Cardiac fibroblast (primary cell): ENCODE results near the gene ATF7IP2.

ENCODE experiments used
- DNase-seq, 2 donors: peaks; one replicate each; pipeline versions ENCODE4 v3.0.0 to v3.0.0-alpha.2; 2010; ENCODE audit warnings: low read depth in 2 of 2
- H3K4me3 ChIP-seq, 2 donors: replicated peaks in 1 of 2; 1 replicate in 1 of 2; 2 replicates in 1 of 2; pipeline ENCODE4 v1.5.1; 2011; ENCODE audit warnings: low read depth in 2 of 2, low read length in 2 of 2, mild to moderate bottlenecking in 2 of 2, moderate library complexity in 1 of 2
- TF ChIP-seq, protein P1 (sequence below): IDR thresholded peaks from one replicate; pipeline ENCODE4 v1.5.1; 2011; ENCODE audit warnings: low read depth, mild to moderate bottlenecking, low read length, inconsistent platforms

ATF7IP2 gene

DNA sequence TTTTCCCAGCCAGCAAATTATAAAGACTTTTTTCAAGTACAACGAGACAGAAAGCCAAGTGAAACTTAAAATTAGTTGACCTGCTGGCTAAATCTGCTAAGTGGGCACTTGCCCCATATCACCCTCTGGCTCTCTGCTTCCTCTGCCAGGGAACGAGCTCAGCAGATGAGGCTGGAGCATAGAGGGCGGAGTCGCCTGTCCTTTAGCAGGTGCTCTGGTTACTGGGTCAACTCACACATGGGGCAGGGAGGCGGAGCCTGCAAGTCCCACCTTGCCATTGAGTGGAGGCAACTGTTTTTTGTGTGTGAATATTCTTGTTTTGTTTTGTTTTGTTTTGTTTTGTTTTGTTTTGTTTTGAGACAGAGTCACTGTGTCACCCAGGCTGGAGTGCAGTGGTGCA, 132.0 kb downstream of the ATF7IP2 start:
- no peak for DNase-seq
- TF ChIP-seq, protein P1, sequence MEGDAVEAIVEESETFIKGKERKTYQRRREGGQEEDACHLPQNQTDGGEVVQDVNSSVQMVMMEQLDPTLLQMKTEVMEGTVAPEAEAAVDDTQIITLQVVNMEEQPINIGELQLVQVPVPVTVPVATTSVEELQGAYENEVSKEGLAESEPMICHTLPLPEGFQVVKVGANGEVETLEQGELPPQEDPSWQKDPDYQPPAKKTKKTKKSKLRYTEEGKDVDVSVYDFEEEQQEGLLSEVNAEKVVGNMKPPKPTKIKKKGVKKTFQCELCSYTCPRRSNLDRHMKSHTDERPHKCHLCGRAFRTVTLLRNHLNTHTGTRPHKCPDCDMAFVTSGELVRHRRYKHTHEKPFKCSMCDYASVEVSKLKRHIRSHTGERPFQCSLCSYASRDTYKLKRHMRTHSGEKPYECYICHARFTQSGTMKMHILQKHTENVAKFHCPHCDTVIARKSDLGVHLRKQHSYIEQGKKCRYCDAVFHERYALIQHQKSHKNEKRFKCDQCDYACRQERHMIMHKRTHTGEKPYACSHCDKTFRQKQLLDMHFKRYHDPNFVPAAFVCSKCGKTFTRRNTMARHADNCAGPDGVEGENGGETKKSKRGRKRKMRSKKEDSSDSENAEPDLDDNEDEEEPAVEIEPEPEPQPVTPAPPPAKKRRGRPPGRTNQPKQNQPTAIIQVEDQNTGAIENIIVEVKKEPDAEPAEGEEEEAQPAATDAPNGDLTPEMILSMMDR, result no peak
- no peak overlapping the region for H3K4me3 ChIP-seq

DNA sequence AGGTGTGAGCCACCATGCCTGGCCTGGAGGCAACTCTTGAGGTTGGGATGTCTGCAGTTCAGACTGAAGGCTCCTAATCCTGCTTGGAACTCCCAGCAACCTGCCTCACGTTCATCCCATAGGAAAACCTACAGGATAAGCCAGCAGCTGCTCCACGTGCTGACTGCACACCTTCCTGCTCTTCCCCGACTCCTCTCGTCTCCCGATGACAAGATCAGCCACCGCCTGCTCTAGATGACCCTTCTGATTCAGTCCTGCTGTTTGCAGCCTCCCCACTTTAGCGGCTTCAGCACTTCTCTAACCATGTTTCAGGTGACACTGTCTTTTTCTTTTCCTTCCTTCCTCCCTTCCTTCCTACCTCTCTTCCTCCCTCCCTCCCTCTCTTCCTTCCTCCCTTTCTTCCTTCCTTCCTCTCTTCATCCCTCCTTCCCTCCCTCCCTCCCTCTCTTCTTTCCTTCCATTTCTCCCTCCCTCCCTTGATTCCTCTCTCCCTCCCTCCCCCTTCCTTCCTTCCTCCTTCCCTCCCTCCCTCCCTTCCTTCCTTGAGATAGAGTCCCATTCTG, 132.7 kb downstream of the ATF7IP2 start:
- no peak for DNase-seq
- no peak overlapping the region for H3K4me3 ChIP-seq
- TF ChIP-seq, protein P1, result no peak

- TF ChIP-seq, protein P1, result no peak
- no peak overlapping the region for H3K4me3 ChIP-seq
- no peak for DNase-seq
Measured at GRCh38 chr16:10519297-10519696, 133.4 kb downstream of the ATF7IP2 start.

DNA sequence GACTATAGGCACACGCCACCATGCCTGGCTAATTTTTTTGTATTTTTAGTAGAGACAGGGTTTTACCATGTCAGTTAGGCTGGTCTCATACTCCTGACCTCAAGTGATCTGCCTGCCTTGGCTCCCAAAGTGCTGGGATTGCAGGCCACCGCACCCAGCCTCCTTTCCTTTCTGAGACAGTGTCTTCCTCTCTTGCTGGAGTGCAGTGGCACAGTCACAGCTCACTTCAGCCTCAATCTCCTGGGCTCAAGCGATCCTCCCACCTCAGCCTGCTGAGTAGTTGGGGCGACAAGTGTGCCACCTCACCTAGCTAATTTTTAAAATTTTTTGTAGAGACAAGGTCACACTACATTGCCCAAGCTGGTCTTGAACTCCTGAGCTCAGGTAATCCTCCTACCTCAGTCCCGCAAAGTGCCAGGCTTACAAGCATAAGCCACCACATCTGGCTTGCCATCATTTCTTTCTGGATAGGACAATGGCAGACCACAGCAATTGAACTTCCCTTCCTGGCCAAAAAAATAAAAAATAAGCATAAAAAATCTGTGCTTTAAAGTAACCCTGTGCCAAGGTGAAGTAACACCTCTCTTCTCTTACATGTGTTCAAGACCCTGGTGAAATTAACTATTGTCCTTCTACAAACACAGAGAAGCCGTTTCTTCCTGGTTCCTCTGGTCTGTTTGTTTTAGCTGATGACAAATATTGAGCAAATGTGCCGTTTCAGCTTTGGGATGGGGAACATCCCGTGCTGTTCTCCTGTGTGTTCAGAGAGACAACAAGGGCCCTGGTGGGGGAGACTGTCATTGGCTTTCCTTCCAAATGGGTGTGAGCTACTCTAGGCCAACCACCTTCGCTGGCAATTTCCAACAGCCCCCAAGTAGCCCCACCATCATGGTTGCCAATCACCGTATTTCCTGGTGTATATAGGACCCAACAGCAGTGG, 134.3 kb downstream of the ATF7IP2 start:
- peak in 1 of 2 donors; percentile 25 for DNase-seq
- TF ChIP-seq, protein P1, result no peak
- H3K4me3 ChIP-seq, result no peak overlapping the region

DNA sequence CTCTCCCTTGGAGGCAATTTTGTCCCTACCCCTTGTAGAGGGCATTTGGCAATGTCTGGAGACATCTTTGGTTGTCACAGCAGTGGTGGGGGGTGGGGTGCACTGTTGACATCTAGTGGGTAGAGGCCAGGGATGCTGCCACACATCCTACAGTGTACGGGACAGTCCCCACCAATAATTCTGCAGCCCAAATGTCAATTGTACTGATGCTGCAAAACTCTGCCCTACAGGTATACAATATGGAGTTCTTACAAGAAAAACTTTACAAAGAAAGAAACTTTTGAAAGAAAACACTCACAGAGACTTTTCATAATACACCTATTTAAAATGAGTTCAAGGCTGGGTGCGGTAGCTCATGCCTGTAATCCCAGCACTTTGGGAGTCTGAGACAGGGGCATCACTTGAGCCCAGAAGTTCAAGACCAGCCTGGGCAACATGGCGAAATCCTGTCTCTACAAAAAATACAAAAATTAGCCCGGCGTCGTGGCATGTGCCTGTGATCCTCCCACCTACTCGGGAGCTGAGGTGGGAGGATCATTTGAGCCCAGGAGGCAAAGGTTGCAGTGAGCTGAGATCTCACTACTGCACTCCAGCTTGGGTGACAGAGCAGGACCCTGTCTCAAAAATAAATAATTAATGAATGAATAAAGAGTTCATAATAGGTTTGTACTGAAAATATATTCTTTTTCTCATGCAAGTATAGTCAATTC, 135.2 kb downstream of the ATF7IP2 start:
- DNase-seq, result no peak
- no peak overlapping the region for H3K4me3 ChIP-seq
- TF ChIP-seq, protein P1, result no peak

GRCh38 chr16:10521681-10522274, 135.9 kb downstream of the ATF7IP2 start:
- peak; percentile 72 to 81 for DNase-seq
- TF ChIP-seq, protein P1, result peak; percentile 78
- H3K4me3 ChIP-seq, result no peak overlapping the region
